ENCODE measurements around the gene KRTAP10-8. TPM values are rescaled to one million over a fixed set of nuclear protein-coding genes. Genes with fewer than 3 reads are reported as not detected.
"Not testable (repeated sequence)": the region's sequence is repeated elsewhere in the genome, so short reads cannot be mapped to it uniquely, and the experiment has no call there.

The KRTAP10-8 gene
- polyA plus RNA-seq, 1 donor from 2014 or later = not detected

DNA sequence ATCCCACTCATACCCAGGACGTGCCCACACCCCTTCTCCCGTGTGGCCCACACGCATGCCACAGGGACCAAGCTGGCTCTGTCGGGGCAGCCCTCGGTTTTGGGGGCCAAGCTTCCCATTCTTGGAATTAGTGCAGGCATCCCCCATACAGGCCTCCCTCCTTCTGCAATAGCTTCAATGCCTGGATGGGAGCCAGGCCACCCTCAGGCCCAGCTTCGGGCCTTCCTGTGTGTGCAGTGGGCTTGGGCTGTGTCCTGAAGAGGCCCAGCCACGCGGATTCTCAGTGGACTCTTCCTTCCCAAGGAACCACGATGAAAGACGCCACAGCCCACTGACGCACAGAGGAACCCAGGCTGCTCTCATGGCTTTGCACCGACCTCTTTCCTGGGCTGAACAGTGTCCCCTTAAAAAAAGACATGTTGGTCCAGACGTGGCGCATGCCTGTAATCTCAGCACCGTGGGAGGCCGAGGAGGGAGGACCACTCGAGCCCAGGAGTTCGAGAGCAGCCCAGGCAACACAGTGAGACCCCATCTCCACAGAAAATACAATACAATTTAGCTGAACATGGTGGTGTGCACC, 37.7 kb downstream of the KRTAP10-8 start:
- Mint-ChIP-seq H3K36me3 (peaks cover 3% of the 10 kb centered on the region), H3K27ac (no peak overlapping the region), H3K9me3 (peaks cover 4 to 8% (median 6%) of the 10 kb centered on the region in 3 donors), H3K4me1 (no peaks in the 10 kb centered on the region), H3K27me3 (peaks cover 18% of the 10 kb centered on the region), H3K4me3 (no peak overlapping the region)

DNA sequence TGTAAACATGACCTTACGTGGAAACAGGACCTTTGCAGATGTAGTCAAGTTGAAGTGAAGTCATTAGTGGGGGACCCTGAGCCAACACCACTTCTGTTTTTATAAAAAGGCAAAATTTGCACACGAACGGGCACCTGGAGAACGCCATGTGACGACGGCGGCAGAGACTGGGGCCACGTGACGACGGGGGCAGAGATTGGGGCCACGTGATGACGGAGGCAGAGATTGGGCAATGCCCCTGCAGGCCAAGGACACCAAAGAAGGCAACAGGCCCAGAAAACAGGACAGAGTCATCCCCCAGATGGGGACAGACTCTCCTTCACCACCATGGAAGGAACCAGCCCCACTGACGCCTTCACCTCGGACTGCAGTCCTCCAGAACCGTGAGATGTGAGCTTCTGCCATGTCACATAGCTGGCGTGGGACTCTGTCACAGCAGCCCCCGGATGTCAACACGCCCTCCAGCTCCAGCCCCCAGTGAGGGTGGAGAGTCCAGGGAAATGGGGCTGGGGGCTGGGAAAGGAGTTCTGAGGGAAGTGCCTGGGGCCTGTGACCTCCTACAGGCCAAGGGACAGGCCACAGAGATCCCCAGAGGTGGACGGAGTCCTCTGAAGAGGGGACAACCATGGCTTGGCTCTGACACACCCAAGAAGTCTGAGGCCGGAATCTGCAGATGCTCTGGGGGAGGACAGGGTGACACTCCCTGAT, 38.5 kb downstream of the KRTAP10-8 start:
- no peak overlapping the region for H3K4me3 Mint-ChIP-seq
- peaks cover 19% of the 10 kb centered on the region for H3K27me3 Mint-ChIP-seq
- no peaks in the 10 kb centered on the region for H3K36me3 Mint-ChIP-seq
- H3K9me3 Mint-ChIP-seq = peaks cover 0 to 3% (median 0%) of the 10 kb centered on the region in 3 donors
- no peaks in the 10 kb centered on the region for H3K4me1 Mint-ChIP-seq
- H3K27ac Mint-ChIP-seq = peak overlapping the region in 1 of 3 donors; percentile 71

DNA sequence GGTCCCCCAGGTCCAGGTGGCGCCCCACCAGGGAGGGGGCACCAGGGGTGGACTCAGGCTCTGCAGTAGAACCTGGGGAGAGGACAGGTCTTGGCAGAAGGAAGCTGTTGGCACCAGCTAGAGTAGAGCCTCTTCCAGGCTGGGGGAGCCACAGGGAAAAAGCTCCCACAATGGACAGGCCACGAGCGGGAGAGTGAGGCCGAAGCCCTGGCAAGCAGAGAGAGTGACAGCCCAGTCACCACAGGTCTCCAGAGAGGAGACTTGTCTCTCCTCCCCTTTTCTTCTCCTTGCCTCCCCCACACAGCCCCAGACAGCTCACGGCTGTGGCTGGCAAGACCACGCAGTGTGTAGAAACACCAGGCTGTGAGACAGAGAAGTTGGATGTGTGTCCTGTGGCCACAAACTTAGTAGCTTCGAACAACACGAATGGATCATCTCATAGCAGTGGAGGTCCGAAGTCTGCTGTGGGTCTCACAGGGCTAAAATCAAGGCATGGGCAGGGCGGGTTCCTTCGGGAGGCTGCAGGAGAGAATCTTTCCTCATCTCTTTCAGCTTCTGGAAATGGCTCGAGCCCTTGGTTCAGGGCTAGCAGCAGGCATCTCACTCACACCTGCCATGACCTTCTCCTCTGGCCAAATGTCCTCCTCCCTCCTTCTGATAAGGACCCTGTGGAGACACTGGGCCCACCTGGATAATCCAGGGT, 39.2 kb downstream of the KRTAP10-8 start:
- H3K36me3 Mint-ChIP-seq = peaks cover under 1% of the 10 kb centered on the region
- no peaks in the 10 kb centered on the region for H3K4me1 Mint-ChIP-seq
- peaks cover 21% of the 10 kb centered on the region for H3K27me3 Mint-ChIP-seq
- peak overlapping the region in 1 of 3 donors; percentile 5 for H3K27ac Mint-ChIP-seq
- H3K4me3 Mint-ChIP-seq = no peak overlapping the region
- peaks cover 0 to 9% (median 1%) of the 10 kb centered on the region in 3 donors for H3K9me3 Mint-ChIP-seq

DNA sequence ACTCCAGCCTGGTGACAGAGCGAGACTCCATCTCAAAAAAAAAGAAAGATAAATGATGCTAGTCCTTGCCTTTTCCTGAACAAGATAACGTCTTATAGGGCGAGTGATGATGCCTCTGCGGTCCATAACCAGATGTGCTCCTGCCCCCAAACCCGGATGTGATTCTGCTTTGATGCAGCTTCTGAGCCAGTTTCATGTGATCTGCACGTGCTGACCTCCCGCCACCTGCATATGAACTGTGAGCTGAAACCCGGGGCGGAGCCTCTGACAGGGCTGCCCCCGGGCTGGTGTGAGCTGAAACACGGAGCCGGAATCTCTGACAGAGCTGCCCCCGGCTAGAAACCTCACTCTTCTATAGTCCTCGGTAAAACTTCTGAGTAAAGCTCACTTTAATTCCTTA, 41.2 kb downstream of the KRTAP10-8 start:
- Mint-ChIP-seq H3K9me3 (peaks cover 3 to 22% (median 17%) of the 10 kb centered on the region in 3 donors), H3K27me3 (peaks cover 27% of the 10 kb centered on the region), H3K27ac (no peak overlapping the region), H3K4me1 (peaks cover 7 to 8% (median 8%) of the 10 kb centered on the region in 3 donors), H3K4me3 (peak overlapping the region in 1 of 4 donors; percentile 47), H3K36me3 (peaks cover 5% of the 10 kb centered on the region)

DNA sequence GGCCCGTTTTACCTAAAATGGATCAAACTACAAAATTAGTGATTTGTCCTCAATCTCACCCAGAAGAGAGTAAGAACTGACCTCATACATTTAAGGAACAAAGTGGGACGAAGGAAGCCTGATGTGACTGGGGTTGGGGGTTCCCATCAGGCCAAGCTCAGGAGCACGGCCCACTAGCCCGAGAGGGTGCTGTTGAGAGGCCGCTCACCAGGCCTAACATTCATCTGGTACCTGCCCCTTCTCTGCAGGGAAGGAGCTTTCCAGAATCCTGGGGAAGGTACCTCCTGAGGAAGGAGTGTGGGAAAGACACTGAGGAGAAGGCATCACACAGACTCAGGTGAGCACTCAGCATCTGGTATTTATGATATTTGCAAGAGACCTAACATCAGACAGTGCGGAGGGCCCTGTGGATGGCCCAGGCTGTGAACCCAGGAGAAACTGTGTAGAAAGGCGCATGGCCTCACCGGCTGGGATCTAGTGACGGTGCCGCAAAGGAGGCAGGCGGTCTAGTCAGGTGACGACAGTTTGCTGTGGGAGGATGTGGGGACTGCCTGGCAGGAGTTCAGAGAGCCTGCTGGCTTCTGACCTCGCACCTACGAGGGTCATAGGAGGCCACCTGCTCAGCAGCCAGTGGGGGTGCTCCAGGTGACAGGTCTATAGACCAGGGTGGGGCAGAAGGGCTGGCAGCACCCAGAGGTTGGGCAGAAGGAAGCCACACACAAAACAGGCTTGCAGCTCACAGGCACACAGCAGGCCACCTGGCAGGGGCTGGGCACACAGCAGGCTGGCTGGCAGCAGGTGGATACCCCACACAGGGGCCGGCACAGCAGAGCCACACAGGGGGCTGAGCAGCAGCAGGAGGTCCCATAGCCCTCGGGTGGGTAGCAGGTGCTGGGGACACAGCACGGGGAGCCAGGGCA, 42.0 kb downstream of the KRTAP10-8 start:
- Mint-ChIP-seq H3K4me1 (peaks cover 8 to 12% (median 10%) of the 10 kb centered on the region in 3 donors), H3K27me3 (peaks cover 31% of the 10 kb centered on the region), H3K27ac (no peak overlapping the region), H3K4me3 (no peak overlapping the region), H3K9me3 (peaks cover 3 to 22% (median 17%) of the 10 kb centered on the region in 3 donors), H3K36me3 (peaks cover 5% of the 10 kb centered on the region)

DNA sequence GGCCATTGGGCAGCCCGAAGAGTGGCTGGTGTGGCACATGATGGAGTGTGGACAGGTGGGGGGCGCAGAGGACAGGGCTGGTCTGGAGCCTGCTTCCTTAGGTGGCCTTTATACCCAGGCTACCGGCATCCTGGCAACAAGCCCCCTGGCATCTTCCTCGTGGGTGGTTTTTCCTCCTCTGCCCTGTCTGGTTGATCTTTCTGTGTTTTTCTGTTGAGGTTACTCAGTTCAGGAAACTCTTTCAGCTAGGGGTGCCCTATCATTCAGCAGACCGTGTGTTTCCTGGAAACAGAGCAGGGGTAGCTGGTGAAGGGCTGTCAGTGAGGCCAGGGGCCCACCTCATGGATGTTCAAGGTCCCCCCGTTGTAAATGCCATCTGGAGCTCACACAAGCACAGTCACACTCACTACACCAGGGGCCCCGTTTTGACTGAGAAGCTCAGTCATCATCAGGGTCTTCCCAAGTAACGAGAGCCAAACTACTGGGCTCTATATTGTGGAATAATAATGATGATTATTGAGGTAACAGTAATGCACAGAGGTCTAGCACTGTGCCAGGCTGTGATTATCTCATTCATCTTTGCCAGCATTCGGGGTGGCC, 42.8 kb downstream of the KRTAP10-8 start, which contains the start of gene KRTAP12-4:
Gene KRTAP12-4 (minus strand): TSS at position 84 of the 600 bp plus-strand sequence. CDS start 45 bp downstream, at position 39.
- Mint-ChIP-seq H3K27ac (no peak within 1 kb of the TSS), H3K4me1 (peaks cover 8 to 12% (median 10%) of the 10 kb centered on the region in 3 donors), H3K27me3 (peaks cover 33% of the 10 kb centered on the region), H3K9me3 (peaks cover 3 to 22% (median 17%) of the 10 kb centered on the region in 3 donors), H3K4me3 (peak within 1 kb of the TSS in 1 of 4 donors; percentile 22), H3K36me3 (peaks cover 5% of the 10 kb centered on the region)

DNA sequence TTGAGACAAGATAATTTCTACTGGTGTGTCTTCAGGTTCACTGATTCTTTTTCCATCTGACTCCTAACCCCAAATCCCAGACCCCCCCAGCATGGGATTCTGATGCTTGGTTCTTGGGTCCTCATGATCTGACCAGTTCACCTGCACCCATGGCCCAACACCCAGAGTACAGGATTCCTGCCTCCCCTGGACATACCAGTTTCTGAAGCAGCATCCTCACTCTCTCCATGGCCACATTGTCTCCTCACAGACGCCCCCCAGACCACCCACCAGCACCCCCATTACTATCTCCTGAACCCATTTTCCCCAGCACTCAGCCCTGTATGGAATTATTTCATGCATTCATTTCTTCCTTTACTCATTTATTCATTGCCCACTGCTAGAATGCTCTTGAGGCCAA, 45.0 kb downstream of the KRTAP10-8 start:
- Mint-ChIP-seq H3K27ac (peak overlapping the region in 2 of 3 donors; percentile 61 to 72), H3K4me1 (peaks cover 8 to 12% (median 10%) of the 10 kb centered on the region in 3 donors), H3K27me3 (peaks cover 20% of the 10 kb centered on the region), H3K36me3 (peaks cover 5% of the 10 kb centered on the region), H3K4me3 (peak overlapping the region in 2 of 4 donors; percentile 3 to 86), H3K9me3 (peaks cover 4 to 24% (median 17%) of the 10 kb centered on the region in 3 donors)

DNA sequence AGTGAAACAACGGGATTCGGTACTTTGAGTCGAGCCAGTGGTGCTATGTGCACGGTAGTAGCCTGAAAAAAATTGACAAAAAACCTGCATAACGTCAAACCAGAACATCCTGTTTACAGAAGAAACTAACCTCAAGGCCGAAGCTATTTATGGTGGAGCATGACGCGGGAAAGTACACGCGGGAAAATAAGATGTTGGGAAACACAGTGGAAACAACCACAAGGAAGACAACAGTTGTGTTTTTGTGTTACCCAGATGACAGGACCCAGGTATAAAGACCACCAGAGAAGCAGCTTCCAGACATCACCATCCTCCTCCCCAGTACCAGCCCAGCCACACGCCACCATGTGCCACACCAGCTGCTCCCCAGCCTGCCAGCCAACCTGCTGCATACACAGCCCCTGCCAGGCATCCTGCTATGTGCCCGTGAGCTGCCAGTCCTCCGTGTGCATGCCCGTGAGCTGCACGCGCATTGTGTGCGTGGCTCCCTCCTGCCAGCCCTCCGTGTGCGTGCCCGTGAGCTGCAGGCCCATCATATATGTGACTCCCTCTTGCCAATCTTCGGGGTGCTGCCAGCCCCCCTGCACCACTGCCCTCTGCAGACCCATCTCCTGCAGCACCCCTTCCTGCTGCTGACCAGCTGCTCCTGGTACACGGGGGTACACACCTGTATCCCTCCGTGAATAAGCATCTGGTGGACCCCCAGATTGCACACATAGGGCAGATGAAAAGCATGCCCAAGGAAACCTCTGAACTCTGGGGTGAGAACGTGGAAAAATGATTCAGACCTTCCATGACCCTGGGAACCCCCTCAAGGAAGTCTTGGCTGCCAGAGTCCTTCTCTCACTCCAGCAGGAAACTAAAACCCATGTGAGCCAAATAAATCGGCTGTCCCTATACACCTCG, 46.0 kb downstream of the KRTAP10-8 start, which contains the start of gene KRTAP12-3:
Gene KRTAP12-3 (plus strand): TSS at position 298 of the 906 bp plus-strand sequence. CDS start 48 bp downstream, at position 346.
- Mint-ChIP-seq H3K4me3 (peak within 1 kb of the TSS; percentile 25 to 86 (median 60)), H3K27me3 (peaks cover 20% of the 10 kb centered on the region), H3K27ac (peak within 1 kb of the TSS; percentile 61 to 91 (median 72)), H3K9me3 (peaks cover 7 to 24% (median 17%) of the 10 kb centered on the region in 3 donors), H3K36me3 (peaks cover 5% of the 10 kb centered on the region), H3K4me1 (peaks cover 8 to 12% (median 10%) of the 10 kb centered on the region in 3 donors)

DNA sequence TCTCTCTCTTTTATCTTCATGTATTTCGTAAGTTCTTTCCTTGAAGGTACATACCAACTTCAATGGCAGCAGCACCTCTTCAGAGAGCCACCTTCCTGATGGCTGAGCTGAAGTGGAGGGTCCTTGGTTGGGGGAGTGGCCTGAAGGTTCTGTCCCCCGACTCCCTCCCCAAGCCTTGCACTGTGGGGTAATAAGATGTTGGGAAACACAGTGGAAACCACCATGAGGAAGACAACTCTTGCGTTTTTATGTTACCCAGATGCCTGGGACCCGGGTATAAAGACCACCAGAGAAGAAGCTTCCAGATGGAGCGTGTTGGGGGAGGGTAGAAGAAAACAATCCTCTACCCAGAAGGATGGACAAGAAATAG, 46.6 kb downstream of the KRTAP10-8 start:
- H3K36me3 Mint-ChIP-seq = peaks cover 5% of the 10 kb centered on the region
- H3K27ac Mint-ChIP-seq = peak overlapping the region in 1 of 3 donors; percentile 43
- H3K9me3 Mint-ChIP-seq = peaks cover 7 to 25% (median 17%) of the 10 kb centered on the region in 3 donors
- H3K4me1 Mint-ChIP-seq = peaks cover 8 to 12% (median 10%) of the 10 kb centered on the region in 3 donors
- peak overlapping the region in 1 of 4 donors; percentile 27 for H3K4me3 Mint-ChIP-seq
- H3K27me3 Mint-ChIP-seq = peaks cover 20% of the 10 kb centered on the region

DNA sequence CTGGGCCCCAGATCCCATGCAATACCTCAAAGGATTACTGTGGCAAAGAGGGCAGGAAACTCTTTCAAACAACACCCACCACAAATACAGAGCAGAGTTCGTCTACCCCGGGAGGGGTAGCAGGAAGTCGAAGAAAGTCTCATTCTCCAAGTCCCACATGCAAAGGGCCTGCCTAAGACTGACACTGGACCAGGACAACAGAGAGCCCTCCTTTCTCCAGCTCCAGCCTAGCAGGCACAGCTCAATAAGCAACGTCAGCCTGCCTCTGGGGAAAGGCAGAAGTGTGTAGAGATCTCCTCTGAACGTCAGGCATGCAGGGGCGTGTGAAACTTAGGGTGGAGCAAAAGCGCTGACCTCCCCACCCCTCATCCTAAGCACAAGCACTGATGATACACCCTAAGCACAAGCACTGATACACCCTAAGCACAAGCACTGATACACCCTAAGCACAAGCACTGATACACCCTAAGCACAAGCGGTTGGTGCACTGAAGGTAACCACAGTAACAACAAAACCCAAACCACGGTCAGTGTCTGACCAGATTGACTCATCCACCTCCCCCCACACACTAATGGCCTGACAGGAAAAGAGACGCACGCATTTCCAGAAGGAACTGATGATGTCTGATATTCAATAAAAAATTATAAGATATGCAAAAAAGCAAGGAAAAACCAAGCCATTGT, 47.2 kb downstream of the KRTAP10-8 start:
- Mint-ChIP-seq H3K9me3 (peaks cover 8 to 23% (median 20%) of the 10 kb centered on the region in 3 donors), H3K4me3 (peak overlapping the region in 1 of 4 donors; percentile 27), H3K36me3 (peaks cover 5% of the 10 kb centered on the region), H3K27ac (peak overlapping the region in 1 of 3 donors; percentile 43), H3K4me1 (peaks cover 8 to 12% (median 10%) of the 10 kb centered on the region in 3 donors), H3K27me3 (peaks cover 20% of the 10 kb centered on the region)

DNA sequence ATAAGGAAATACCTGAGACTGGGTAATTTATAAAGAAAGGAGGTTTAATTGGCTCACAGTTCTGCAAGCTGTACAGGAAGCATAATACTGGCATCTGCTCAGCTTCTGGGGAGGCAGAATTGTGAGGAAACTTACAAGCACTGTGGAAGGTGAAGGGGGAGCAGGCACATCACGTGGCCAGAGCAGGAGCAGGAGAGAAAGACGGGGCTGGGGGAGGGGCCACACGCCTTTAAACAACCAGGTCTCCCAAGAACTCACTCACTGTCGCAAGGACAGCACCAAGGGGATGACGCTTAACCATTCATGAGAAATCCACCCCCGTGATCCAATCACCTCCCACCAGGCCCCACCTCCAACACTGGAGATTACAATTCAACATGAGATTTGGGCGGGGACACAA, 49.7 kb downstream of the KRTAP10-8 start:
- H3K9me3 Mint-ChIP-seq = peaks cover 8 to 18% (median 15%) of the 10 kb centered on the region in 3 donors
- peaks cover 8 to 12% (median 10%) of the 10 kb centered on the region in 3 donors for H3K4me1 Mint-ChIP-seq
- H3K36me3 Mint-ChIP-seq, H3K27ac Mint-ChIP-seq: not testable (repeated sequence)
- H3K4me3 Mint-ChIP-seq = peak overlapping the region in 1 of 4 donors; percentile 30
- peaks cover 26% of the 10 kb centered on the region for H3K27me3 Mint-ChIP-seq
